ENCODE measurements around the gene LAMB1. TPM values are rescaled to one million over a fixed set of nuclear protein-coding genes. Genes with fewer than 3 reads are reported as not detected.

LAMB1 gene
- total RNA-seq, 1 donor from 2014 or later = 198 TPM

GRCh38 chr7:107877731-107878382 lies 125.1 kb downstream of the LAMB1 start:
- DNase-seq (ENCODE audit: low spot score) = no peak

DNA sequence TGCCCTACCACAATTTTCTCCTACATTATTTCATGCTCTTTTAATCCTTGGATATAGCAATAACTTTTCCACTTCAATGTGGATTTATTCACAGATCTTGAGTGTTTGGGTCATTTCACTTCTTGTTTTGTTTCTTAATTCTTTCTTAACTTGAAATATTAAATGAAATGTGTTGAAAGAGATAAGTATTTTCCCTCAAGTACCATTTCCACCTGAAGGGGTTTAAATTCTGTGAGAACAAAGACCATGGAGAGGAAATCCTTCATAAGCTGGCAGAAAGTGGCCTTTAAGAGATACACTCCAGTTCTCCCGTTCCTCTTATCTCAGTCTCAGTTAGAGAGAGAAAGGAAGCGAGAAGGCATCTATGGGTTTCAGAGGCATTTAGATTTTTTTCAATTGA lies 126.0 kb downstream of the LAMB1 start:
- no peak for DNase-seq (ENCODE audit: low spot score)

- peak; percentile 54 for DNase-seq (ENCODE audit: low spot score)
Measured at GRCh38 chr7:107874605-107875446, 128.1 kb downstream of the LAMB1 start.

DNA sequence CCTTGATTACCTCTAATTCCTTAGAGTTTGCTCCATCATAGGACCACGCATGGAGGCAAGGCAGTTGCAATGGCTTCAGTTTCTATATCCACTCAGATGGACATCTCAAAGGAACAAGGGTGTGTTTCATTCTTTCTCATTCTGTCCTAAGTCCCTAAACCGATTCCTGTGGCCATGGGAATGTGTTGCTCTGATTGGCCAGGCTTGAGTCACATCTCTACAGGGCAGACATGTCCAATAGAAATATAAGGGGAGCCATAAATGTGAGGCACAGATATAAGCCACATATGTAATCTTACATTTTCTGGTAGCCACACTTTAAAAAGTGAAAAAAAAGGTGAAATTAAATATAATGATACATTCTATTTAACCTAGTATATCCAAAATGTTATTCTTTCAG lies 128.8 kb downstream of the LAMB1 start:
- DNase-seq (ENCODE audit: low spot score) = no peak

Other genes starting within 250 kb of the LAMB1 start
- gene SLC26A3, start 199.9 kb downstream of the LAMB1 start, total RNA-seq = 0.31 TPM
- gene DLD, start 112.0 kb downstream of the LAMB1 start, total RNA-seq = 85.7 TPM
- gene LAMB4, start 127.2 kb upstream of the LAMB1 start, total RNA-seq = not detected